T-helper 17 cell (primary cell): ENCODE data around the gene GAS2L1. TPM values are rescaled to one million over a fixed set of nuclear protein-coding genes. Genes with fewer than 3 reads are reported as not detected.
"Not testable (repeated sequence)": the region's sequence is repeated elsewhere in the genome, so short reads cannot be mapped to it uniquely, and the experiment has no call there.

Experiments used
- ATAC-seq: fragments of 150-1000 bp; cut with Tn5 transposase; 2 replicates; pipeline ENCODE4 v1.10.0; 2021; ENCODE audit warnings: mild to moderate bottlenecking, moderate library complexity
- DNase-seq, 3 donors: peaks; one replicate each; pipeline versions ENCODE4 v3.0.0 to v3.0.0-alpha.2; 2020 to 2021
- H3K9me3 ChIP-seq: one replicate; pipeline ENCODE4 v1.7.0; 2013; ENCODE audit warnings: low read length, mild to moderate bottlenecking; ENCODE audit not compliant: control insufficient read depth, poor library complexity, severe bottlenecking
- H3K27ac Mint-ChIP-seq: one replicate; pipeline ENCODE4 v1.8.0; 2022; ENCODE audit warnings: mild to moderate bottlenecking, moderate library complexity, mixed read lengths
- H3K27me3 Mint-ChIP-seq: one replicate; pipeline ENCODE4 v1.8.0; 2022; ENCODE audit warnings: mixed read lengths
- H3K36me3 Mint-ChIP-seq: one replicate; pipeline ENCODE4 v1.8.0; 2022; ENCODE audit warnings: low read depth, mixed read lengths
- H3K4me1 Mint-ChIP-seq: one replicate; pipeline ENCODE4 v1.8.0; 2022; ENCODE audit warnings: mild to moderate bottlenecking, mixed read lengths
- H3K4me3 Mint-ChIP-seq: one replicate; pipeline ENCODE4 v1.8.0; 2022; ENCODE audit warnings: mild to moderate bottlenecking, moderate library complexity, mixed read lengths
- total RNA-seq, 4 donors: library from RNA in 2 of 4; stranded (reverse) in 2 of 4; gene quantifications; one replicate each; pipeline ENCODE4 v1.2.3 and lab custom pipeline; 2022 to 2026

Gene GAS2L1
- total RNA-seq, 2 donors from 2014 or later = 2.5 to 32.6 TPM

DNA sequence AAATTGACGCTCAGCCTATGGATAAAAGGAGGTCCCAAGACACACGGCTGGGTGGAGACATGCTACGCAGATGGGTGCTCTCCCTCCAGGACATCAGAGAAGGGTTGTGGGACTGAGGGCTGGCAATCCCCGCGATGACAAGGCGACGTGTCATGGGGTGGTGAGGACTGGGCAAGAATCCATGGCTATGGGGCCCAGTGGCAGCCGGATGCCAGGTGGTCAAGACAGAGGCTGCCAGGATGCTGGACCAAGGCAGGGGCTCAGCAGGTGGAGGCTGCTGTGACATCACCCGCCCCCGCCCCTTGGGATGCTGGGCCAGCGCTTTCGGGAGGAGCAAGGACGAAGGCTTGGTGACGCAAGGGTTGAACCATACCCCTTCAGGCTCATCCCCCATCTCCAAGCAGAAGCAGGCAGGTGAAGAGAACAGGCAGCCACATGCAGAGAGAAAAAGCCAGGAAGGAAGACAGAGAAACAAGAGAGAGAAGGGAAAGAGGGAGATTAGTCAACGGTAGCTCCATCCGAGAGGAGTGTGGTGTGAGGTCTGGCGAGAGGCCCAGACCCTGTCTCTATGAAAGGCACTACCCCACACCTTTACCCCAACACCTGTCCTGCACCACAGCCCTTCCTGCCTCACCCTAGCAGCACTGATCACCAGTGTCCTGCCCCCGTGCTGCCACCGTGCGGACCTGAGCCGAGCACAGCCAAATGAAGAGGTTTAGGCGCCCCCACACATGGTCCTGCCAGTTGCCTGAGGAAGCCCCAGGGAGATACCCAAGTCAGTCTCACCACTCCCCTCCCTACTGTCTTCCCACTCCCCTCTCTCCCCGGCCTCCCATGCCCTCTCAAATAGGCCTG lies 33.2 kb downstream of the GAS2L1 start:
- peaks cover 4% of the 10 kb centered on the region for H3K4me1 Mint-ChIP-seq
- no peaks in the 10 kb centered on the region for H3K27me3 Mint-ChIP-seq
- no peaks in the 10 kb centered on the region for H3K9me3 ChIP-seq
- no peak for ATAC-seq
- H3K36me3 Mint-ChIP-seq = peaks cover 10% of the 10 kb centered on the region
- no peak overlapping the region for H3K27ac Mint-ChIP-seq
- no peak for DNase-seq
- H3K4me3 Mint-ChIP-seq = peak overlapping the region; percentile 25

DNA sequence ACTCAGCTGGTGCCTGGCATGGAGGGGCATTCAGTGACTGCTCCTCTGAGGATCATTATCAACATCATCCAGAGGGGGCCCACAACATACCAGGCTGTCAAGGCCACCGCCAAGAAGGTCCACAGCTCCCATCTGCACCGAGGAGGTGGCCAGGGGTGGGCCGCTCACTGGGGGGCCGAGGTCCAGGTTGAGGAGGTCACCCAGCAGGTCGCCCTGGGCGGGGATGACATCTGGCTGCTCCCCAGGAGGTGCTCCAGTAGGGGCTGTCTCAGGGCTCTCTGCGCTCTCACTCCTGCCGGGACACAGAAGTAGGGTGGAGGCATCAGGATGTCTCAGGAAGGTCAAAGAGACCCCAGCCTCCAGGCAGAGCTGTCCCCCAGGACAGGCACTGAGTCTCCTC lies 34.1 kb downstream of the GAS2L1 start:
- no peaks in the 10 kb centered on the region for H3K27me3 Mint-ChIP-seq
- ATAC-seq (no peak), DNase-seq (no peak)
- no peak overlapping the region for H3K4me3 Mint-ChIP-seq
- H3K27ac Mint-ChIP-seq = no peak overlapping the region
- peaks cover 3% of the 10 kb centered on the region for H3K4me1 Mint-ChIP-seq
- H3K9me3 ChIP-seq = no peaks in the 10 kb centered on the region
- H3K36me3 Mint-ChIP-seq = peaks cover 10% of the 10 kb centered on the region

DNA sequence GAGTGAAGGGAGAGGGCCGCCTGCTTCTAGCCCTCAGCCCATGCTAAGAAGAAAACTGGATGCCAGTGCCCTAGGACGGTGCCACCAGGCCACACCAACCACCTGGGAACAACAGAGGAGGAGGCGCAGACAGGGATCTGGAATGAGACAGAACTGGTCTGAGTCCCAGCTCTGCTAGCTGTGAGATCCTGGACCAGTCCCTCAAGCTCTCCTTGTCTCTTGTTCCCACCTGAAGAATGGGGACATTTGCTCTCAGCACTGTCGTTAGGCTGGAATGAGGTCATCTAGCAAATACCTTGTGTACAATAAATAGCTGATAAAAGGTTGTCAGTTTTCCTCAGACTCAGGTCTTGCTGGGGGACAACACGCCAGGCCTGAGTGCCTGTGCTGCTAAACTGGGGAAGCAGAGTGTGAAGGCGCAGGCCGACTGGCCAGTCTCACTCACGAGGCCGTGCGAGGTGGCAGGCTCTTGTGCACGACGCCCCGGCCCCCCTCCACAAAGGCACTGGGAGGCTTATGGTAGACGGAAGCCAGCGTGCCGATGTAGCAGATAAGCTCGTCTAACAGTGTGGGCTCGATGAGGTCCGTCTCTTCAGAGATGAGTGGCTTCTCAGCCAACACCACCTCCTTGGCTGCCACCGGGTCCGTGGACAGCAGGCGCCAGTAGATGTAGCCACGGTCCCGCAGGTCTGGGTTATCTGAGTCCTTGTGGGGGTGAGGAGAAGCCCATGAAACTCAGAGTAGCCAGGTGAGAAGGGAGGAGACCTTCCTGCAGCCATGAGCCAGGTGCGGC lies 34.8 kb downstream of the GAS2L1 start:
- H3K36me3 Mint-ChIP-seq = peaks cover 7% of the 10 kb centered on the region
- ATAC-seq = no peak
- DNase-seq = no peak
- no peaks in the 10 kb centered on the region for H3K27me3 Mint-ChIP-seq
- H3K9me3 ChIP-seq = no peaks in the 10 kb centered on the region
- no peak overlapping the region for H3K4me3 Mint-ChIP-seq
- no peak overlapping the region for H3K27ac Mint-ChIP-seq
- peaks cover 2% of the 10 kb centered on the region for H3K4me1 Mint-ChIP-seq

DNA sequence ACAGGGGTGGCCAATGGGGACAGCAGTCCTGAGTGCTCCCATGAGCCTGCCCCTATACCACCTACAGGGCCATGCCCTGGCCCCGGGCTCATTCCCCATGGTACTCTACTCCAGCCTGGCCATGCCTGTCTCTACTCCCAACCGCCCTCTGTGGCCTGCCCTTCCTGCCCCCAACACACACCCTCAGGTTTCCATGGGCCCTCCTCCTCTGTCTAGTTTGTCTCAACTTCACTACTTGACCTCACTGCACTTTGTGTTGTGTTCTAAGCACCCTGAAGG lies 35.3 kb downstream of the GAS2L1 start:
- Mint-ChIP-seq H3K27ac (no peak overlapping the region), H3K27me3 (no peaks in the 10 kb centered on the region)

DNA sequence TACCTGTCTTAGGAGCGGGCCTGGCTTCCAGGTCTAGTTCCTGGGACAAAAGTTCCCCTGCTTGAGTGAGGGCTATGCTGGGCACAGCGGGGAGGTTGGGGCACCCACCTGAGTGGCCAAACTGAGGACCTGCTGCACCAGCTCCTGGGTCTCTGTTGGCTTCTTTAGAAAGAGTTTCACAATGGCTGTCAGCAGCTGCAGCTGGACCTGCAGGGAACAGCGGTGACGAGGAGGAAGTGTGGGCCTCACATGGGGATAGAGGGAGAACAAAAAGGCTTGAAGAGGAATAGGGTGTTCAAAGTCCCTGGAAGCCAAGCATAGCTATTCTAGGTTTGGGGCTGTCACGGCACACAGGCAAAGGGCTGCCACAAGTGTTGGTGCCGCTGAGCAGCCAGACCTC lies 35.7 kb downstream of the GAS2L1 start:
- H3K36me3 Mint-ChIP-seq = peaks cover 7% of the 10 kb centered on the region
- H3K27ac Mint-ChIP-seq = no peak overlapping the region
- H3K4me1 Mint-ChIP-seq = peaks cover 2% of the 10 kb centered on the region
- no peaks in the 10 kb centered on the region for H3K27me3 Mint-ChIP-seq
- no peak overlapping the region for H3K4me3 Mint-ChIP-seq
- no peak for ATAC-seq
- DNase-seq = no peak
- H3K9me3 ChIP-seq = no peaks in the 10 kb centered on the region

More for the DNA sequence above, 35.3 kb downstream of the GAS2L1 start:
- Mint-ChIP-seq H3K4me1 (peaks cover 2% of the 10 kb centered on the region), H3K36me3 (peaks cover 7% of the 10 kb centered on the region), H3K4me3 (no peak overlapping the region)
- ATAC-seq (no peak), DNase-seq (no peak)
- no peaks in the 10 kb centered on the region for H3K9me3 ChIP-seq

DNA sequence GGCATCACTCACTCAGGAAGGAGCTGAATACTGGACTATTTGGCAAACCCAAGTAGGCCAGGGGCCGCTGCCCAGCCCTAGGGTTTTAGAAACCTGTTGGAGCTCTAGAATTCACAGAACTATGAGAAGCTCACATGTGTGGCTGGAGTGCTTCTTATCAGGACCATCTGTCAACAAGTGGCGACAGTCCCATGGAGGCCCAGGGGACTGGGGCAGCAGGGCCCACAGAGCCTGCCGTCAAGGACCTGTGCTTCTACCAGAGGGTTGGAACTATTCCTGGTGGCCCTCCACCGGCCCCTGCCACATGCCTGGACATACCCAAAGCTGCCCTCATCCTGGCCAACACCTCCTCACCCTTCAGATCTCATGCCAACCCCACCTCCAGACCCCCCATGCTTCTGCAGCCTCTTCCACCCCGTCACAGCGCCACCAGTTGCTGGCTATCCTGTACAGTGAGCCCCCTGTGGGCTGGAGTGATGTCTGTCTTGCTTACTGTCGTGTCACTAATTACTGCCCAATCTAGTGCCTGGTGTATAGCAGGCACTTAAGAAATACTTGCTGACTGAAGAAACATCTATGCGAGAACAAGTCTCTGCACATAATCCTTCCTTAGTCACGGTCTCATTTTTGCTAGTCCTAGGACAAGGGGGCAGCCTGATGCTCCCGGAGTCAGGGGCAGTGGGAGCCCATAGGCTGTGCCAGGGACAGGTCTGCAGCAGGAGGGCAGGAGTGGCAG lies 36.3 kb downstream of the GAS2L1 start:
- H3K4me3 Mint-ChIP-seq = no peak overlapping the region
- H3K27me3 Mint-ChIP-seq = no peaks in the 10 kb centered on the region
- ATAC-seq (no peak), DNase-seq (no peak)
- peaks cover 2% of the 10 kb centered on the region for H3K4me1 Mint-ChIP-seq
- H3K9me3 ChIP-seq = no peaks in the 10 kb centered on the region
- H3K36me3 Mint-ChIP-seq = peaks cover 7% of the 10 kb centered on the region
- peak overlapping the region; percentile 72 for H3K27ac Mint-ChIP-seq

DNA sequence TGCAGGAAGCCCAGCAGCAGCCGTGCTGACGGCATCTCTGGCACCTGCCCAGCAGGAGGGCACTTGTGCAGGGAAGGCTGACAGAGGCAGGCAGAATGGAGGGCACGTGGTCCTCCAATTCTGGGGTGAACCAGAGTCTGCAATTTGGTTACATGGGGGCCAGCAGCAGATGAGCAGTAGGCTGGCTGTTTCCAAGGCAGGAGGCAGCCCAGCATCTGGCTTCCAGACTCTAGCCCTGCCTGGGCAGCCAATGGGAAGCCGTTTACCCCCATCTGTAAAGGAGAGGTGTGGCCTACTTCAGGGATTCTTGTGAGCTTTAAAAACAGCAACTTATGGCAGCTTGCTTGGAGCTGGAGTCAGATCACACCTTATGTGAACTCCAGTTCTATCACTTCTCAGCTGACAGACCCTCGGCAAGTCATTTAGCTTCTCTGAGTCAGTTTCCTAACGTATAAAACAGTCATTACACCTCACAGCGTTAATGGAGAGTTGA lies 36.9 kb downstream of the GAS2L1 start:
- DNase-seq (no peak), ATAC-seq (no peak)
- peaks cover 11% of the 10 kb centered on the region for H3K36me3 Mint-ChIP-seq
- H3K9me3 ChIP-seq = no peaks in the 10 kb centered on the region
- H3K27ac Mint-ChIP-seq = peak overlapping the region; percentile 72
- no peaks in the 10 kb centered on the region for H3K27me3 Mint-ChIP-seq
- peaks cover 2% of the 10 kb centered on the region for H3K4me1 Mint-ChIP-seq
- H3K4me3 Mint-ChIP-seq = no peak overlapping the region

DNA sequence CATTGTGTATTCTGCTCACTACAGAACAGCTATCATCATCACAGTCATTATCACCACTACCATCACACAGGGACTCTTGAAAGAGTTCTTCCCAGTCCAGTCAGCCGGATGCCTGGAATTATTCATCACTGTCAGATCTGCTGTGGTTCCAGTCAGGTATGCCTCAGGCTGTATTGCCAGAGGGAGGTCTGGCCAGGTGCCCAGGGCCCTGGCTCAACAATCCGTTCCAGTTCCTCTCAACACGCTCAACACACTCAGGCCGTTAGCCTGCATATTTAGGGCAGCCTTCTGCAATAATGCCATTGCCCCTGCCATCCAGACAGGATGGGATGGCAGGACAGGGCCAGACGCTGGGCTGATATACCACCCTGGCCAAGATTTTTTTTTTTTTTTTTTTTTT lies 37.7 kb downstream of the GAS2L1 start:
- peaks cover 9% of the 10 kb centered on the region for H3K36me3 Mint-ChIP-seq
- H3K27ac Mint-ChIP-seq = peak overlapping the region; percentile 79
- H3K4me3 Mint-ChIP-seq = no peak overlapping the region
- H3K4me1 Mint-ChIP-seq = peaks cover under 1% of the 10 kb centered on the region
- no peak for ATAC-seq
- no peaks in the 10 kb centered on the region for H3K9me3 ChIP-seq
- no peaks in the 10 kb centered on the region for H3K27me3 Mint-ChIP-seq
- DNase-seq = no peak

DNA sequence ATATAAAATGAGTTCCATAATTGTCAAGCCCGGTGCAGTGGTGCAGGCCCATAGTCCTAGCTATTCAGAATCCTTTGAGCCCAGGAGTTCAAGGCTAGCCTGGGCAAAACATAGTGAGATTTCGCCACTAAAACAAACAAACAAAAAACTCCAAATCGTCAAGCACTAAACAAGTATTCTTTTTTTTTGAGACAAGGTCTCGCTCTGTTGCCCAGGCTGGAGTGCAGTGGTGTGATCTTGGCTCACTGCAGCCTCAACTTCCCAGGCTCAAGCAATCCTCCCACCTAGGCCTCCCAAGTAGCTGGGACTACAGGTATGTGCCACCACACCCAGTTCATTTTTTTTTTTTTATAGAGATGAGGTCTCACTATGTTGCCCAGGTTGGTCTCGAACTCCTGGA lies 38.4 kb downstream of the GAS2L1 start:
- H3K4me3 Mint-ChIP-seq, H3K36me3 Mint-ChIP-seq, DNase-seq, H3K4me1 Mint-ChIP-seq, H3K27me3 Mint-ChIP-seq, H3K9me3 ChIP-seq, ATAC-seq: not testable (repeated sequence)
- H3K27ac Mint-ChIP-seq = peak overlapping the region; percentile 79

DNA sequence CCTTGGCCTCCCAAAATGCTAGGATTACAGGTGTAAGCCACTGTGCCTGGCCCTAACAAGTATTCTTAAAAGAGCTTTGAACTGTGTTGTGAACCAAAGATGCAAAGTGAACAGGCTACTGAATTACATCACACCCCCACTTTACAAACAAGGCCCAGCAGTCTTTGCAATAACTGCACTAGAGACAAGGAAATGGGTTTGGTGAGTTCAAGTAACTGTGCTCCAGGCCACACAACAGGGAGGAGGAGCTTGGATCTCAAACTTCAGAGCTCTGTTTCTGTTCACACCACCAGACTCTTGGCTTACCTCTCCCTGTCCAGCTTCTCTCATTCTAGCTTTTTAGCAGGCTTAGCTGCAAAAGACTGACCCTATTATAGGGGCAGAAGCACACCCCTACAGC lies 39.5 kb downstream of the GAS2L1 start:
- no peak overlapping the region for H3K27ac Mint-ChIP-seq
- H3K4me3 Mint-ChIP-seq = no peak overlapping the region
- peaks cover 8% of the 10 kb centered on the region for H3K36me3 Mint-ChIP-seq
- H3K9me3 ChIP-seq = no peaks in the 10 kb centered on the region
- ATAC-seq = no peak
- H3K4me1 Mint-ChIP-seq = no peaks in the 10 kb centered on the region
- H3K27me3 Mint-ChIP-seq = no peaks in the 10 kb centered on the region
- DNase-seq = no peak

DNA sequence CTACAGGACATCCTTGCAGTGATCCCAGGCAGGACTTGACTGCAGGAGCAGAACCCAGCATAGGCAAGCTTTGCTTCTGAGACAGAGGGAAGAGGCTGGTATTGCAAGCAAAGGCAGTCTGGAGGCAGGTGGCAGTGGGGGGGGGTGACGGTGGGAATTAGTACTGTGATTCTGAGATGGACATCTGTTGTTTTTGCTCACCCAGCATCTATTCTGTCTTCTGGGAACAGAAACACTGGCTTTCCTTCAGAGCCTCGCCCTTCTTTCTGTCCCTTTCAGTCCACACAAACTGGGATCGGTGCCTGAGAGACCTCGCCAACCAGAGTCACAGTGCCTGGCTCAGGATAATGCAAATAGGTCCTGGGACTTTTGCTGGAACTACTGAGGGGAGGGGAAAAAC lies 40.2 kb downstream of the GAS2L1 start:
- DNase-seq (no peak), ATAC-seq (no peak)
- no peak overlapping the region for H3K4me3 Mint-ChIP-seq
- no peaks in the 10 kb centered on the region for H3K27me3 Mint-ChIP-seq
- H3K9me3 ChIP-seq = no peaks in the 10 kb centered on the region
- H3K36me3 Mint-ChIP-seq = peaks cover 8% of the 10 kb centered on the region
- H3K27ac Mint-ChIP-seq = no peak overlapping the region
- H3K4me1 Mint-ChIP-seq = no peaks in the 10 kb centered on the region

DNA sequence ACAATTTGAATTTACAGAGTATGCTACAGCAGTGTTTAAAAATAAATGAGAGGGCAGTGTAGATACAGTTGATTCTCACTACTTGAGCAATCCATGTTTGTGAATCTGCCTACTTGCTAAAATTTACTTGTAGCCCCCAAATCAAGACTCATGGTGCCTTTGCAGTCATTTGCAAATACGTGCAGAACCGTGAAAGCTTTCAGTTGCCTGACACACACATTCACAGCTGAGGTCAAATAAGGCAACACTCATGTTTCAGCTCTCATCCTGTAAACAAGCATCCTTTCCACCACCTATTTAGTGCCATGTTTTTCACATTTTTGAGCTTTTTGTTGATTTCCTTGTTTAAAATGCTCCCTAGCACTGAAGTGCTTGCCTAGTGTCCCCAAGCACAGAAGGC lies 41.6 kb downstream of the GAS2L1 start:
- no peak for ATAC-seq
- peaks cover 7% of the 10 kb centered on the region for H3K36me3 Mint-ChIP-seq
- H3K9me3 ChIP-seq = no peaks in the 10 kb centered on the region
- DNase-seq = no peak
- no peaks in the 10 kb centered on the region for H3K27me3 Mint-ChIP-seq
- H3K4me1 Mint-ChIP-seq = no peaks in the 10 kb centered on the region
- H3K4me3 Mint-ChIP-seq = no peak overlapping the region
- no peak overlapping the region for H3K27ac Mint-ChIP-seq

DNA sequence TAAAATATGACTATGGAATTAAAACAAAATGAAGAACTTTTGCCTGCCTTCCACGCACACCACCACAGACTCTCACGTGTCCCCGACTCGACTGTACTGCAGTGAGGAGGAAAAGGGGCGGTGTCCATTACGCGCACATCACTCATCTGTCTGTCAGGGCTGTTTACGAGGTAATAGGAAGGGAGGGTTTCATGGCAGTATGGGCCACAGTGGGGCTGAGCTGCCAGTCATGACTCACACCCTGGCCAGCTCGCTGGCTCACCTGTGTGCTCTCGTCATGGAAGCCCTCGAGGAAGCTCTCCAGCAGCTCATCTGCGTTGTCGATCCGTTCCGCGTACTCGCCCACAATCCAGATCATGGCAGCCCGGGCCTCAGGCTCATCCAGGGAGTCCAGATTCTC lies 42.5 kb downstream of the GAS2L1 start:
- H3K9me3 ChIP-seq = no peaks in the 10 kb centered on the region
- H3K27ac Mint-ChIP-seq = no peak overlapping the region
- H3K27me3 Mint-ChIP-seq = no peaks in the 10 kb centered on the region
- DNase-seq = no peak
- no peaks in the 10 kb centered on the region for H3K4me1 Mint-ChIP-seq
- no peak overlapping the region for H3K4me3 Mint-ChIP-seq
- no peak for ATAC-seq
- peaks cover 7% of the 10 kb centered on the region for H3K36me3 Mint-ChIP-seq
